Measurements from ENCODE around the gene HDAC4.

DNA sequence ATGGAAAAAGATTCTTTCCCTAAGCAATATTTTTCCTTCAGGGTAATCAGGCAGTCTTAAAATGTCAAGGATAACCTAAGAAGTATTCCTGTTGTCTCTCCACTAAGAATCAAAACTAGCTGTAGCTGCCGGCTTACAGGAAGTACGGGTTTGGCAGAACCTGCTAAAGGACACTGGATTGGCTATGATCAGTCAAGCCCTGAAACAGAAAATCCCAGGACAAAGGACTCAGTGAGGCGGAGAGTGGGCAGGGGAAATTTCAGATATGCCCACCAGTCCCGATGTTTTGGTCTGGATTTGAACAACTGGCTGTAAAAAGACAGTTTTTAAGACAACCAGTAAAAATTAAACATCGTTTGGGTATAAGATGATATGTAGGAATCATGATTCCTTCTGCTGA, 155.7 kb downstream of the HDAC4 start:
- TF ChIP-seq, protein P1, sequence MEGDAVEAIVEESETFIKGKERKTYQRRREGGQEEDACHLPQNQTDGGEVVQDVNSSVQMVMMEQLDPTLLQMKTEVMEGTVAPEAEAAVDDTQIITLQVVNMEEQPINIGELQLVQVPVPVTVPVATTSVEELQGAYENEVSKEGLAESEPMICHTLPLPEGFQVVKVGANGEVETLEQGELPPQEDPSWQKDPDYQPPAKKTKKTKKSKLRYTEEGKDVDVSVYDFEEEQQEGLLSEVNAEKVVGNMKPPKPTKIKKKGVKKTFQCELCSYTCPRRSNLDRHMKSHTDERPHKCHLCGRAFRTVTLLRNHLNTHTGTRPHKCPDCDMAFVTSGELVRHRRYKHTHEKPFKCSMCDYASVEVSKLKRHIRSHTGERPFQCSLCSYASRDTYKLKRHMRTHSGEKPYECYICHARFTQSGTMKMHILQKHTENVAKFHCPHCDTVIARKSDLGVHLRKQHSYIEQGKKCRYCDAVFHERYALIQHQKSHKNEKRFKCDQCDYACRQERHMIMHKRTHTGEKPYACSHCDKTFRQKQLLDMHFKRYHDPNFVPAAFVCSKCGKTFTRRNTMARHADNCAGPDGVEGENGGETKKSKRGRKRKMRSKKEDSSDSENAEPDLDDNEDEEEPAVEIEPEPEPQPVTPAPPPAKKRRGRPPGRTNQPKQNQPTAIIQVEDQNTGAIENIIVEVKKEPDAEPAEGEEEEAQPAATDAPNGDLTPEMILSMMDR (IDR thresholded peaks at IDR 0.05) = no peak
- TF ChIP-seq POLR2A (IDR thresholded peaks at IDR 0.05) = no peak
